ENCODE measurements around the gene PLPPR3.
A peak's percentile ranks its signal among the peaks of the same experiment; 100 is the strongest.

Gene PLPPR3

DNA sequence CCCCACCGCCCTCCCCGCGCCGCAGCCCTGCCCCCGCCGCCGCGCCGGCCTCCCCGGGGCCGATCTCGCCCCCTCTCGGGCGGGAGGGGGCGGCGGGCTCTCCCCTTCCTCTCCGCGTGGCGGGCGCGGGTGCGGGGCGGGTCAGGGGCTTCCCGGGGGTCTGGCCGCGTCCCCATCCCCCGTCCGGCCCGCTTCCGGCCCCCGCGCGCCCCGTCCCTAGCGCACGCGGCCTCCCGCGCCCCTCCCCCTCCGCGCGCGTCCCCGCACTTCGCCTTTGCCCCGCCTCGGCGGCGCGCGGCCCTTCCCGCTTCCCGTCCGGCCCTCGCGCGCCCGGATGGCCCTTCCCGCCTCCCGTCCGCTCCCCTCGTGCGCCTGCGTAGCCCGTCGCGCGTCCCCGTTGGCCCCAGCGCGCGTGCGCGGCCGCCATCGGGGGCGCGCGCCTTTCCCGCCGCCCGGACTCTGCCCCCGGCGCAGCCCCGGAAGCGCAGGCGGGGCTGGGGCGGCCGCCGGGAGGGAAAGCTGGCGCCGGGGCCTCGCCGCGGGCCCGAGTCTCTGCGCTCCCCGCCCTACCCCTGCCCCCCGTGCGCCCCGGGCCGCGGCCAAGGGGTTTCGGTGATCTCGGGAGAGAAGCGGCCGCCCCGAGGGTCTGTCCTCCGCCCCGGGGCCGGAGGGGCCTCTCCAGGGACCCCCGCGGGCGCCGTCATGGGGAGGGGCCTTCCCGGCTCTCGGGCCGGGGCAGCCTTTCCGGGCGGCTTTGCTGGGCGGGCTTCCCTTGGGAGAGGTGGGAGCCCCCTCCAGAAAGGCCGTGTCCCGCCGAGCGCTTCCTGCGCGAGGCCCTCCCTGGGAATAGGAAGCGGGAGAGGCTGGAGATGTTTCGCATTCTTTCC lies 24.0 kb downstream of the PLPPR3 start:
- DNase-seq (ENCODE audit: low read depth) = no peak
- H3K4me3 ChIP-seq (ENCODE audit: low read depth, low read length) = peak overlapping the region; percentile 94

DNA sequence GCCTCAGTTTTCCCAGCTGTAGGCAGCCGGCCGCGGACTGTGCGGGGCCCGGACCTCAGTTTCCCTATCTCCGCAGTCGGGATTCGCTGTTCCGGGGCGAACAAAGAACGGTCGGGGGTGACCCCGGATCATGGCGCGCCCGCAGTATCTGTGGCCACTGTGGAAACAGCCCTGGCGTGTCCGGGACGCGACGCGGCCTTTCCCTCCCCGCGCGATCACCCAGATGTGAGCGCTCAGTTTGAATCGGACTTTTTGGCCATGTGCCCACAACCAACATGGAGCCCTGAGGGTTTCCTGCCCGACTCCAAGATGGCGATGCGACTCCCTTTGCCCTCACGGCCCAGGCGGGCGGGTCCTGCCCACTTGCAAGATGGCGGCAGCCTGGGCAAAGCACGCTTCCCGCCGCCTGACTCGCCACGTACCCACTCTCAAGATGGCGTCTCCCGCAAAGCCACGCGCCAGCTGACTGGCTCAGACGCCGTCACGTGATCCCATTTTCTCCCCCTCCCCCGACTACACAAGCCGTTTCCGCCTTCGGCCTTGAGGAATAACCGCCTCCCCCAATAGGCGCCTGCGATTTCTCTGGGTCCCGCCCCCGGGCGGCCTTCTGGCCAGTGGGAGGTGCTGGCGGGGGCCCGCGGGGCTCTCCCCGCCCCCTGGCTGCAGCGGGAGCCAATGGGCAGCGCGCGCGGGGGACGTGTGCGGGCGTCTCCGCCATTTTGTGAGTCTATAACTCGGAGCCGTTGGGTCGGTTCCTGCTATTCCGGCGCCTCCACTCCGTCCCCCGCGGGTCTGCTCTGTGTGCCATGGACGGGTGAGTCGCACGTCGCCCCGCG lies 24.8 kb downstream of the PLPPR3 start, which contains the start of gene PTBP1:
Gene PTBP1, plus strand, starts transcription at position 761 of the 836 bp plus-strand sequence. Its CDS starts 46 bp downstream, at position 807.
- DNase-seq (ENCODE audit: low read depth) = peak; percentile 100
- no peak for TF ChIP-seq CTCF (IDR thresholded peaks at IDR 0.05; ENCODE audit: control insufficient read depth, extremely low read depth, insufficient read depth)
- peak within 1 kb of the TSS; percentile 94 for H3K4me3 ChIP-seq (ENCODE audit: low read depth, low read length)

More for the DNA sequence above, 24.0 kb downstream of the PLPPR3 start:
- TF ChIP-seq CTCF (IDR thresholded peaks at IDR 0.05; ENCODE audit: control insufficient read depth, extremely low read depth, insufficient read depth) = no peak

- no peak for DNase-seq (ENCODE audit: low read depth)
- TF ChIP-seq CTCF (IDR thresholded peaks at IDR 0.05; ENCODE audit: control insufficient read depth, extremely low read depth, insufficient read depth) = no peak
- H3K4me3 ChIP-seq (ENCODE audit: low read depth, low read length) = peak overlapping the region; percentile 63
These were observed 25.8 kb downstream of the PLPPR3 start for GRCh38 chr19:795691-796581.

- no peak for TF ChIP-seq CTCF (IDR thresholded peaks at IDR 0.05; ENCODE audit: control insufficient read depth, extremely low read depth, insufficient read depth)
- H3K4me3 ChIP-seq (ENCODE audit: low read depth, low read length) = no peak overlapping the region
- DNase-seq (ENCODE audit: low read depth) = no peak
These were observed 26.6 kb downstream of the PLPPR3 start for GRCh38 chr19:795073-795611.

DNA sequence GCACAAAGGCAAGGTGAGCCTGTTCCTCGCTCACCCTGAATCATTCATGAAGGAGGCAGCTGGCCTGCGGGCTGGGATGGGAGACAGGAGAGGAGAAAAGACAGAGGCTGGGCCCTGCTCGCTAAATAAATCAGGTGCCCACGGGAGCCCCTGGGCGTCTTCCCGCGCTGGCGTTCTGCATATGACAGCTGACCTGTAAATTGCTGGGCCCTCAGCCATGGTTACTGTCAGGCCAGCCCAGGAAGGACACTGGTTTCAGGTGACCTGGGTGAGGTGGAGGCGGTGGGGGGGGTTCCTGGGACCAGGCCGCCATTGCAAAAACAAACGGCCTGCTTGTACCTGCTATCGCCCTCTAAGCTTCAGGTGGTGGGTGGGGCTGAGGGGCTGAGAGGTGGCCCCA lies 27.9 kb downstream of the PLPPR3 start:
- TF ChIP-seq CTCF (IDR thresholded peaks at IDR 0.05; ENCODE audit: control insufficient read depth, extremely low read depth, insufficient read depth) = no peak
- H3K4me3 ChIP-seq (ENCODE audit: low read depth, low read length) = no peak overlapping the region
- DNase-seq (ENCODE audit: low read depth) = no peak

DNA sequence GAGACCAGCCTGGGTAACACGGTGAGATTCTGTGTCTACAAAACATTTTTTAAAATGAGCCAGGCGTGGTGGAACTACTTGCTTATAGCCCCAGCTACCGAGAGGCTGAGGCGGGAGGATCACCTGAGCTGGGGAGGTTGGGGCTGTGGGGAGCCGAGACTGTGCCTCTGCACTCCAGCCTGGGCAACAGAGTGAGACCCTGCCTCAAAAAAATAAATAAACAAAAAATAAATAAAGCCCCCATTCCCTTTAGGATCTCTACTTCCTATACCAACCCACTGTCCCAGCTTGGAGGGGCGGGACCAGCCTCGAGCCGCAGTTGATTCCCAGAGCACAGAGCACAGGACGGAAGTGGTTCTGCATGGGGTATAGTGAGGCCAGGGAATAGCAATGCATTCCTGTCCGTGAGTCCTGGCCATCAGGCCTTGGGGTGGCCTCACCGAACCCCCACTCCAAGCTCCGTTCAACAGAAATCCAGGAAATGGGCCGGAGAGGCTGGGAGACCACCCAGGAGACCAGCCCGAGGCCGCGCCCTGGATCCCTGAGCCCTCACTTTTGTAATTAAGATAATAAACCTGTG lies 29.4 kb downstream of the PLPPR3 start:
- no peak overlapping the region for H3K4me3 ChIP-seq (ENCODE audit: low read depth, low read length)
- no peak for TF ChIP-seq CTCF (IDR thresholded peaks at IDR 0.05; ENCODE audit: control insufficient read depth, extremely low read depth, insufficient read depth)
- DNase-seq (ENCODE audit: low read depth) = no peak

Measured in LNCaP clone FGC (cell line).